Measurements from ENCODE around the gene HIRIP3.

HIRIP3 gene

GRCh38 chr16:29996766-29997250, 1.4 kb upstream of the HIRIP3 start:
- no peak for DNase-seq (ENCODE audit: low read depth)

GRCh38 chr16:29995911-29996765, 721 bp upstream of the HIRIP3 start, which contains the start of gene INO80E:
TSS of gene INO80E (plus strand) at chr16:29996241. CDS start at chr16:29996311, 70 bp downstream.
- peak; percentile 82 for DNase-seq (ENCODE audit: low read depth)

DNA sequence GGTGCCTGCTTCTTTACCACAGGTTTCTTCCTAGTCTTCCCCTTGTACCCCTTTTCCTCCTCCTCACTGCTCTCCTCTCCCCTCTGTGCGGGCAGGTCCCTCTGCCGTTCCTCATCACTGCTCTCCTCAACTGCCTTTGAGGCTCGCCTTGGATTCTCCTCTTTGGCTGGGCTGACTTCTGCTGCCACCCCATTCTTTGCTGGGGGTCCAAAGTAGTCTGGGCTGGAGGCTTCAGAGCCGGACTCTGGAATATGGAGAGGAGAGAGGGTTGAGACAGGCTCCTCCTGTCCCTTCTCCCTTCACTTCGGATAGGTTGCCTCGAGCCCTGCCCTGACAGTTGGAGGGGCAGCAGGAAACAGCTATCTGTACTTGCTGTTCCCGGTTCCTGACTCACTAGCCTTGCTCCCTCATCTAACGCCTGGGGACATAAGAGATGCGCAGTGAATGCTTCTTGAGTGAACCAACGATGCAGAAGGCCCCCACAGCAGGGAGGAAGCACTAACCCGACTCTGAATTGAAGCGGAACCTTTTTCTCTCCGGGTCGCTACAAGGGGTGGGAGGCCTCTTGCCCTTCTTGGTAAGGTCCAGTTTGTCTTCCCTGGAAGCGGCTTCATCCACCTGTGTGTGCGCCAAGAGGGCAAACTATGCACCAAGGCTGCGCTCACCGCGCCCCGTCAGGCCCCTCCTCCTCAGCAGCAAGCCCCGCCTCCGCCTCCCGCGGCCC, 655 bp downstream of the HIRIP3 start:
- DNase-seq (ENCODE audit: low read depth) = peak; percentile 14

- DNase-seq (ENCODE audit: low read depth) = no peak
These were observed 1.4 kb downstream of the HIRIP3 start for GRCh38 chr16:29993903-29994599.

DNA sequence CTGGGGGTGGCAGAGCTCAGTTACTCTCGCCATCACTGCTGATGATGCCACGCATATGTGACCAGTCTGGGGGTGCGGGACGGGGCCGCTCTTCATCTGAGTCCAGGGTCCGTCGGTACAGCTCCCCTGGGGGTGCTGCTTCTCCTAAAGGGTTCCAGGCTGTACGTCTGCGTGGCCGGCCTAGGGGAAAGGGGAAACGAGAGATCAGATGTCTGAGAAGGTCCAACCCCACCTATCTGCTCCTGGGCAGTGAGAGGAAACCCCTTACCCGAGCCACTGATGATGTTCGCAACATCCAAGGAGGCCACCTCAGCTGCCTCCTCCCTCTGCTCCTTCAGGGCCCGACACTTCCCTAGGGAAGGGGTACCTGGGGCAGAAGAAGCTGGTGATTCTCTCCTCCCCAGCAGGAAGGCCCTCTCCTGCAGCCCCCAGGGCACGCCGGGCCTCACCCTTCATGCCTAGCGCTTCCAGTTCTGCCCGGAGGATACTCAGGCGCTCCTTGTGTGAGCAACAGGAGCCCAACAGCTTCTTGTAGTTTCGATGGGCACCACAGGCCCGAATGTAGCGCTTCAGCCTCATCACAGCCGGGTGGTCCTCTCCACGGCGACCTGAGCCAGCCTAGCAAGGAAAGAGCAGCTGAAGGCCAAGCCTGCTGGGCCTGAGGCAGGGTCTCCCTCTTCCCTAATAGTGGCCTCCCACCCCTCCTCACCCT, 2.1 kb downstream of the HIRIP3 start:
- no peak for DNase-seq (ENCODE audit: low read depth)

GRCh38 chr16:29992344-29992967, 3.0 kb downstream of the HIRIP3 start:
- DNase-seq (ENCODE audit: low read depth) = peak; percentile 23

GRCh38 chr16:29991571-29991904, 3.9 kb downstream of the HIRIP3 start:
- DNase-seq (ENCODE audit: low read depth) = no peak

- no peak for DNase-seq (ENCODE audit: low read depth)
These were observed 4.4 kb downstream of the HIRIP3 start for GRCh38 chr16:29990883-29991570.

GRCh38 chr16:29990034-29990433, 5.4 kb downstream of the HIRIP3 start:
- no peak for DNase-seq (ENCODE audit: low read depth)

DNA sequence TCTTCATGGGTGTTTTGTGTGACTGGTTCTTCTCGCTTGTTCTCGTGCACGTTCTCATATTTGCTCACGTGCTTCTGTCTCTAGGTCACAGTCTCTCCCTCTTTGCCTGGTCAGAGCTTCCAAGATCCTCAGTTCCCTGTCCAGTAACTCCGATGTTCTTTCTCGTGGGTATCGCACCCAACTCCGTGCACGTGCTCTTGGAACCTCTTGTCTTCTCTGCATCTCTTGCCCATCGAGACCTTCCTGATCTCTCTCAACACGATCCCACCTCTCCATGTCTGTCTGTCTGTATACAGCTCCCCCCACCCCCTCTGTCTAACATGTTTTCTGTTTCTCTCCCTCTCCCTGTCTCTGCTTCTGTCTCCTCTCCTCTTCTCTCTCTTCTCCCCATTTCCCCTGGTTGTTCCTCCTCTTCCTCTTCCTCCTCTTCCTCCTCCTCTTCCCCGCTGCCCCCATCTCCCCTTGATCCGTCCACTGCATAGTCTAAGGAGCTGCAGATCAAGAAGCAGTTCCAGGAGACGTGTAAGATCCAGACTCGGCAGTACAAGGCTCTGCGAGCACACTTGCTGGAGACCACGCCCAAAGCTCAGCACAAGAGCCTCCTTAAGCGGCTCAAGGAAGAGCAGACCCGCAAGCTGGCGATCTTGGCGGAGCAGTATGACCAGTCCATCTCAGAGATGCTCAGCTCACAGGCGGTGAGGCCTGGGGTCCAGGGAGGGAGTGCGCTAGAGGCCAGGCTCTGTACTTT, 6.1 kb downstream of the HIRIP3 start:
- no peak for DNase-seq (ENCODE audit: low read depth)

GRCh38 chr16:29988346-29989075, 6.9 kb downstream of the HIRIP3 start:
- no peak for DNase-seq (ENCODE audit: low read depth)

GRCh38 chr16:29987371-29988085, 7.9 kb downstream of the HIRIP3 start:
- no peak for DNase-seq (ENCODE audit: low read depth)

DNA sequence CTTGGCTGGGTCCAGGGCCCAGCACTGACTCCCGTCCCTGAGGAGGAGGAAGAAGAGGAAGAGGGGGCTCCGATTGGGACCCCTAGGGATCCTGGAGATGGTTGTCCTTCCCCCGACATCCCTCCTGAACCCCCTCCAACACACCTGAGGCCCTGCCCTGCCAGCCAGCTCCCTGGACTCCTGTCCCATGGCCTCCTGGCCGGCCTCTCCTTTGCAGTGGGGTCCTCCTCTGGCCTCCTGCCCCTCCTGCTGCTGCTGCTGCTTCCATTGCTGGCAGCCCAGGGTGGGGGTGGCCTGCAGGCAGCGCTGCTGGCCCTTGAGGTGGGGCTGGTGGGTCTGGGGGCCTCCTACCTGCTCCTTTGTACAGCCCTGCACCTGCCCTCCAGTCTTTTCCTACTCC, 8.5 kb downstream of the HIRIP3 start:
- DNase-seq (ENCODE audit: low read depth) = no peak

DNA sequence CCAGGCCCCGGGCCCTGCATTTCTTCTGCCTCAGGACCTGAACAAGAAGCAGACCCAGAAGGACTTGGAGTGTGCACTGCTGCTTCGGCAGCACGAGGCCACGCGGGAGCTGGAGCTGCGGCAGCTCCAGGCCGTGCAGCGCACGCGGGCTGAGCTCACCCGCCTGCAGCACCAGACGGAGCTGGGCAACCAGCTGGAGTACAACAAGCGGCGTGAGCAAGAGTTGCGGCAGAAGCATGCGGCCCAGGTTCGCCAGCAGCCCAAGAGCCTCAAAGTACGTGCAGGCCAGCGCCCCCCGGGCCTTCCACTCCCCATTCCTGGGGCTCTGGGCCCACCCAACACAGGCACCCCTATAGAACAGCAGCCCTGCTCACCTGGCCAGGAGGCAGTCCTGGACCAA, 9.2 kb downstream of the HIRIP3 start:
- DNase-seq (ENCODE audit: low read depth) = no peak

GRCh38 chr16:29985271-29985811, 10.1 kb downstream of the HIRIP3 start:
- no peak for DNase-seq (ENCODE audit: low read depth)

- no peak for DNase-seq (ENCODE audit: low read depth)
These were observed 10.7 kb downstream of the HIRIP3 start for GRCh38 chr16:29984764-29985147.

DNA sequence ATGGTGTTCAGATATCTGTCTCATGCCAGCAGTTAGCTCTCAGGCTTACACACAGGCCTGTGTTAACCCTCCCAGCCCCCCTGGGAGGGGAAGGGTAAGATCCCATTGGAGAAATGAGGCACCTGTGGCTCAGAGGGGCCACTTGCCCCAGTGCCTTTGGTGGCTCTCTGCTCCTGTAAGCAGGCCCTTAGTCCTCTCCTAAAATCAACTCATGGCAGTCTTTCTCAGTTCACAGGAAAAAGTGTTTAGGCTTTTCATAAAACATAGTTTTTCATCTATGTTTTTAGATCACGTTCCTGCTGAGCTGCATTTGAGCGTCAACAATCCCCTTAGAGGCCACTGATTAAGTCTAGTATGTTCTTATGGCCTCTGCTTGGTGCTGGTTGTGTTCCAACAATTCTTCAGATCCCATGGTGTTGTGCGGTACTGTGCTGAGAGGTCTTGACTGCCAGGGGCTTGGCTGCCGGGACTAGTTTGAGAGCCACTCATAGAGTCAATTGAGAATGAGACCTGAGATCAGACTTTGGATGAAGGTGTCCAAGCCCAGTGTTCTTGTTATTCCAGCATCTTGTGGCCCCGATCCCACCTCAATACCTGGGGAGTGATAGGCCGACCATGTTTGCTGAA, 11.2 kb downstream of the HIRIP3 start:
- no peak for DNase-seq (ENCODE audit: low read depth)
